Measurements from ENCODE around the gene CREB5.

CREB5 gene

GRCh38 chr7:28685644-28686417 lies 273.5 kb downstream of the CREB5 start:
- DNase-seq (ENCODE audit: low spot score) = peak; percentile 36

GRCh38 chr7:28686418-28686800 lies 274.1 kb downstream of the CREB5 start:
- no peak for DNase-seq (ENCODE audit: low spot score)

- no peak for DNase-seq (ENCODE audit: low spot score)
Measured at GRCh38 chr7:28687537-28687936, 275.2 kb downstream of the CREB5 start.

- DNase-seq (ENCODE audit: low spot score) = no peak
Measured at GRCh38 chr7:28688174-28688573, 275.9 kb downstream of the CREB5 start.

GRCh38 chr7:28688651-28689050 lies 276.3 kb downstream of the CREB5 start:
- DNase-seq (ENCODE audit: low spot score) = no peak

GRCh38 chr7:28695300-28696295 lies 283.3 kb downstream of the CREB5 start:
- no peak for DNase-seq (ENCODE audit: low spot score)

- no peak for DNase-seq (ENCODE audit: low spot score)
Measured at GRCh38 chr7:28697913-28698563, 285.7 kb downstream of the CREB5 start.

- DNase-seq (ENCODE audit: low spot score) = no peak
Measured at GRCh38 chr7:28698840-28699239, 286.5 kb downstream of the CREB5 start.

GRCh38 chr7:28700096-28700495 lies 287.8 kb downstream of the CREB5 start:
- DNase-seq (ENCODE audit: low spot score) = no peak

GRCh38 chr7:28700790-28701203 lies 288.5 kb downstream of the CREB5 start:
- no peak for DNase-seq (ENCODE audit: low spot score)

GRCh38 chr7:28701731-28702130 lies 289.4 kb downstream of the CREB5 start:
- no peak for DNase-seq (ENCODE audit: low spot score)

- no peak for DNase-seq (ENCODE audit: low spot score)
Measured at GRCh38 chr7:28702171-28702570, 289.9 kb downstream of the CREB5 start.

- DNase-seq (ENCODE audit: low spot score) = no peak
Measured at GRCh38 chr7:28703037-28703765, 290.9 kb downstream of the CREB5 start.

- DNase-seq (ENCODE audit: low spot score) = no peak
Measured at GRCh38 chr7:28704706-28705105, 292.4 kb downstream of the CREB5 start.

GRCh38 chr7:28705350-28705749 lies 293.0 kb downstream of the CREB5 start:
- DNase-seq (ENCODE audit: low spot score) = peak; percentile 56

GRCh38 chr7:28706584-28706983 lies 294.3 kb downstream of the CREB5 start:
- DNase-seq (ENCODE audit: low spot score) = no peak

GRCh38 chr7:28707291-28707690 lies 295.0 kb downstream of the CREB5 start:
- DNase-seq (ENCODE audit: low spot score) = no peak

GRCh38 chr7:28708033-28708951 lies 296.0 kb downstream of the CREB5 start:
- no peak for DNase-seq (ENCODE audit: low spot score)

GRCh38 chr7:28709748-28710147 lies 297.4 kb downstream of the CREB5 start:
- no peak for DNase-seq (ENCODE audit: low spot score)

- no peak for DNase-seq (ENCODE audit: low spot score)
Measured at GRCh38 chr7:28711114-28711513, 298.8 kb downstream of the CREB5 start.
